A673 (cell line): ENCODE measurements around the gene PHF20. TPM values are rescaled to one million over a fixed set of nuclear protein-coding genes. Genes with fewer than 3 reads are reported as not detected.
"Not testable (repeated sequence)": the region's sequence is repeated elsewhere in the genome, so short reads cannot be mapped to it uniquely, and the experiment has no call there.

Source experiments
- BruUV-seq: library from RNA; stranded (reverse); fragments of 400-500 nt; replicated peaks from 2 replicates; lab custom pipeline; 2021; lab: Mats Ljungman, UMichigan
- CTCF ChIA-PET: fragments of 300-600 bp; sonication (Branson Sonifier 250); formaldehyde crosslinking; loops from one replicate; lab custom pipeline; 2022; ENCODE audit warnings: antibody characterized with exemption; lab: Charles Lee
- POLR2A ChIA-PET: fragments of 300-600 bp; sonication (Branson Sonifier 250); formaldehyde crosslinking; loops from one replicate; lab custom pipeline; 2022; ENCODE audit warnings: antibody characterized with exemption; ENCODE audit not compliant: low non-redundant PET; lab: Charles Lee
- DNase-seq: peaks from one replicate; pipeline ENCODE4 v3.0.0-alpha.2; 2015; ENCODE audit warnings: low spot score
- H3K27ac ChIP-seq: fragments of 200-600 bp; sonication (generic); 2 replicates; pipeline ENCODE4 v1.5.1; 2016; ENCODE audit warnings: mixed run types, low read depth, mild to moderate bottlenecking, mixed read lengths, antibody characterized with exemption, low read length; ENCODE audit not compliant: poor library complexity, severe bottlenecking
- H3K27me3 ChIP-seq: fragments of 200-600 bp; sonication (generic); replicated peaks from 2 replicates; pipeline ENCODE4 v1.6.1; 2017; ENCODE audit warnings: mixed run types, low read depth, mild to moderate bottlenecking, mixed read lengths, antibody characterized with exemption, low read length; ENCODE audit not compliant: insufficient read depth, poor library complexity
- H3K36me3 ChIP-seq: fragments of 200-600 bp; sonication (generic); 2 replicates; pipeline ENCODE4 v1.6.1; 2016; ENCODE audit warnings: mixed run types, mild to moderate bottlenecking, mixed read lengths, antibody characterized with exemption, low read length; ENCODE audit not compliant: insufficient read depth, poor library complexity, severe bottlenecking
- H3K4me1 ChIP-seq: fragments of 200-600 bp; sonication (generic); 2 replicates; pipeline ENCODE4 v1.6.1; 2017; ENCODE audit warnings: mixed run types, mild to moderate bottlenecking, mixed read lengths, antibody characterized with exemption, low read length; ENCODE audit not compliant: insufficient read depth, poor library complexity, severe bottlenecking
- H3K4me3 ChIP-seq: fragments of 200-600 bp; sonication (generic); 2 replicates; pipeline ENCODE4 v1.5.1; 2016; ENCODE audit warnings: low read depth, mixed run types, mild to moderate bottlenecking, mixed read lengths, low read length; ENCODE audit not compliant: poor library complexity, severe bottlenecking
- H3K9me3 ChIP-seq: fragments of 200-600 bp; sonication (generic); 2 replicates; pipeline ENCODE4 v1.6.1; 2016; ENCODE audit warnings: mixed run types, low read depth, mild to moderate bottlenecking, mixed read lengths, antibody characterized with exemption, low read length; ENCODE audit not compliant: poor library complexity, severe bottlenecking
- EZH2 ChIP-seq: fragments of 200-600 bp; sonication (generic); IDR thresholded peaks from 2 replicates; pipeline ENCODE4 v1.6.1; 2017; ENCODE audit warnings: borderline replicate concordance, low read depth, mild to moderate bottlenecking, mixed read lengths, antibody characterized with exemption, low read length; ENCODE audit not compliant: poor library complexity, severe bottlenecking
- intact Hi-C: fragments of 100-400 bp; cut with micrococcal nuclease; formaldehyde crosslinking; loops from one replicate; pipeline ENCODE4 v1.10.0; 2022; ENCODE audit not compliant: unreplicated experiment
- total RNA-seq: library from RNA; stranded (reverse); gene quantifications from 2 replicates; pipeline ENCODE4 v1.2.3, GENCODE V29; 2021
- TF ChIP-seq, protein P1 (sequence below): fragments of 300-800, 200-600 bp; sonication (generic); conservative IDR thresholded peaks from 2 replicates; pipeline ENCODE4 v1.5.1; 2017; ENCODE audit warnings: low read depth, mild to moderate bottlenecking, antibody characterized with exemption, low read length, moderate library complexity, mixed read lengths

PHF20 gene
- total RNA-seq, 1 experiment from 2014 or later: 43.0 TPM

DNA sequence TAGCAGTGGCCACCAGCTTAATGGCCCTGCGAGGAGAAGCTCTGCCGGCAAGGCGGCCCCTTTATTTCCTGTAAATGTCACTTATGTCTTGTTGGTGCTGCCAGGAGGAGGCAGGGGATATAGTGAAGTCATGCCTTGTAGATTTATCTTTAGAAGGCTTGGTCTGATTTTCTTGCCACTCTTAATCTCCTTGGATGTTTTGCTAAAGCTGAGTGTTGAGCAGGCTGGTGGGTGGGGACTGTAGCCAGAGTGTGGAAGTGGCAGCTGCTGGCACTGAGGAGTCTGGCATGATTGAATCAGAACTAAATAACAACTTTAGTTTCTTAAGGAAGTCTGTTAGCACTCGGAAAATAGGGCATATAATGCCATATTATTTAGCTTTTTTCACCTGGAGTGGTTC lies 77.9 kb downstream of the PHF20 start:
- TF ChIP-seq EZH2: no peak
- TF ChIP-seq, protein P1, sequence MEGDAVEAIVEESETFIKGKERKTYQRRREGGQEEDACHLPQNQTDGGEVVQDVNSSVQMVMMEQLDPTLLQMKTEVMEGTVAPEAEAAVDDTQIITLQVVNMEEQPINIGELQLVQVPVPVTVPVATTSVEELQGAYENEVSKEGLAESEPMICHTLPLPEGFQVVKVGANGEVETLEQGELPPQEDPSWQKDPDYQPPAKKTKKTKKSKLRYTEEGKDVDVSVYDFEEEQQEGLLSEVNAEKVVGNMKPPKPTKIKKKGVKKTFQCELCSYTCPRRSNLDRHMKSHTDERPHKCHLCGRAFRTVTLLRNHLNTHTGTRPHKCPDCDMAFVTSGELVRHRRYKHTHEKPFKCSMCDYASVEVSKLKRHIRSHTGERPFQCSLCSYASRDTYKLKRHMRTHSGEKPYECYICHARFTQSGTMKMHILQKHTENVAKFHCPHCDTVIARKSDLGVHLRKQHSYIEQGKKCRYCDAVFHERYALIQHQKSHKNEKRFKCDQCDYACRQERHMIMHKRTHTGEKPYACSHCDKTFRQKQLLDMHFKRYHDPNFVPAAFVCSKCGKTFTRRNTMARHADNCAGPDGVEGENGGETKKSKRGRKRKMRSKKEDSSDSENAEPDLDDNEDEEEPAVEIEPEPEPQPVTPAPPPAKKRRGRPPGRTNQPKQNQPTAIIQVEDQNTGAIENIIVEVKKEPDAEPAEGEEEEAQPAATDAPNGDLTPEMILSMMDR: no peak
- Histone ChIP-seq H3K9me3 (no peaks in the 10 kb centered on the region), H3K27me3 (no peaks in the 10 kb centered on the region), H3K36me3 (peaks cover 2% of the 10 kb centered on the region), H3K4me3 (no peak overlapping the region), H3K4me1 (no peaks in the 10 kb centered on the region), H3K27ac (no peak overlapping the region)
- BruUV-seq: no TSS peak
- DNase-seq: no peak
- ChIA-PET CTCF (no interaction called here), POLR2A (interaction anchor here (0.6 kb wide), 1 partner anchor 17 kb away, joined by 3 read pairs; no protein-coding TSS in a partner anchor)
- intact Hi-C loops: no loop called here

DNA sequence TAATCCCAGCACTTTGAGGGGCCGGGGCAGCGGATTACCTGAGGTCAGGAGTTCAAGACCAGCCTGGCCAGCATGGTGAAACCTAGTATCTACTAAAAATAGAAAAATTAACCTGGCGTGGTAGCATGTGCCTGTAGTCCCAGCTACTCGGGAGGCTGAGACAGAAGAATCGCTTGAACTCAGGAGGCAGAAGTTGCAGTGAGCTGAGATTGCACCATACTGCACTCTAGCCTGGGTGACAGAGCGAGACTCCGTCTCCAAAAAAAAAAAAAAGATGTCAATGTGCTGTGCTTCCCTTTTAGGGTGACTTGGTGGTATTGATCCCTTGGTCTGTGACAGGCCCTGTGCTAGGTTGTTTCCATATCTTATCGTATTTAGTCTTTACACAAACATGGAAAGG lies 79.8 kb downstream of the PHF20 start:
- POLR2A ChIA-PET, H3K4me3 ChIP-seq, H3K27me3 ChIP-seq, H3K9me3 ChIP-seq, CTCF ChIA-PET, BruUV-seq, H3K4me1 ChIP-seq, H3K27ac ChIP-seq, DNase-seq, H3K36me3 ChIP-seq, intact Hi-C loops: not testable (repeated sequence)

DNA sequence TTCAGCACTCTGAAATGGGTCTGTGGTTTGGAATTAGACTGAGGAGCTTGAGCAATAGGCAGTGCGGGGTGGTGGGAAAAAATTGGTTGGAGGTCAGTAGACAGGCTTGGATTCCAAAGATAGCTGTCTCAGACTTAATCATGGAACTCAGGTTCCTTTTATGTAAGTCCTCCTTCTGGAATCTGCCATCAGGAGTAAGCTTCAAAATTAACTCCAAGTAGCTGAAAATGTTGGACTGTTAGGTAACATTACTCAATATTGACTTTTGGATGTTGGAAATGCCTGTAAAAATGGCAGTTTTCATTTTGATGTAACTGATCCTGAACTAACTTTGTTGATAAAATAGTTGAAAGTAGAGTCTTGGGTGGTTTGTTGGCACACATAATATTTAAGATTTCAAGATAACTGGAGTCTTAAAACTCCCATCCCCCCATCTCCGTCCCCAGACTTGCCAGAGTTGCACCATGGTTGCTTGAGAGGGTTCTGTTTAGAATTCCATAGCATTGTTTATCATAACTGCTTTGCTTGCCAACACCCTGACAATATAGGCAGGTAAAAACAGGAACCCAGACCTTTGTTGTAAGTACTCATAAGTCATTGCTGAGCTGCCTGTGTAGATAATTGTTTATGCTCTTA lies 83.0 kb downstream of the PHF20 start:
- Histone ChIP-seq H3K27ac (no peak overlapping the region), H3K36me3 (no peaks in the 10 kb centered on the region), H3K9me3 (no peaks in the 10 kb centered on the region), H3K27me3 (no peaks in the 10 kb centered on the region), H3K4me1 (no peaks in the 10 kb centered on the region), H3K4me3 (no peak overlapping the region)
- intact Hi-C loops: no loop called here
- no TSS peak for BruUV-seq
- CTCF ChIA-PET: no interaction called here
- POLR2A ChIA-PET: interaction anchor here (0.7 kb wide), 1 partner anchor 85 kb away, joined by 3 read pairs; no protein-coding TSS in a partner anchor
- TF ChIP-seq, protein P1: no peak
- TF ChIP-seq EZH2: no peak
- no peak for DNase-seq

DNA sequence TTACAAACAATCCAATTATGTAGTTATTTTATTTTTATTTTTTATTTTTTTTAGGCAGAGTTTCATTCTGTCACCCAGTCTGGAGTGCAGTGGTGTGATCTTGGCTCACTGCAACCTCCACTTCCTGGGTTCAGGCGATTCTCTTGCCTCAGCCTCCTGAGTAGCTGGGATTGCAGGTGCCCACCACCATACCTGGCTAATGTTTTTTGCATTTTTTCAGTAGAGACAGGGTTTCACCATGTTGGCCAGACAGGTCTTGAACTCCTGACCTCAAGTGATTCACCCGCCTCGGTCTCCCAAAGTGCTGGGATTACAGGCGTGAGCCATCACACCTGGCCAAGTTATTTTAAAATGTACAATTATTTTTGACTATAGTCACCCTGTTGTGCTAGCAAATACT lies 83.8 kb downstream of the PHF20 start:
- H3K9me3 ChIP-seq, intact Hi-C loops, H3K36me3 ChIP-seq, CTCF ChIA-PET, DNase-seq, BruUV-seq, H3K4me1 ChIP-seq, H3K27ac ChIP-seq, H3K27me3 ChIP-seq, H3K4me3 ChIP-seq, POLR2A ChIA-PET: not testable (repeated sequence)
